ENCODE results near the gene PLXDC2. TPM values are rescaled to one million over a fixed set of nuclear protein-coding genes. Genes with fewer than 3 reads are reported as not detected.

The PLXDC2 gene
- total RNA-seq, 1 donor from 2014 or later, result 63.2 TPM

- DNase-seq, result peak; percentile 22
These were observed 95.7 kb downstream of the PLXDC2 start for GRCh38 chr10:19911886-19912285.

GRCh38 chr10:19913987-19914386 lies 97.8 kb downstream of the PLXDC2 start:
- no peak for DNase-seq

- DNase-seq, result no peak
These were observed 98.9 kb downstream of the PLXDC2 start for GRCh38 chr10:19915125-19915524.

GRCh38 chr10:19915816-19916215 lies 99.6 kb downstream of the PLXDC2 start:
- no peak for DNase-seq

- no peak for DNase-seq
These were observed 101.7 kb downstream of the PLXDC2 start for GRCh38 chr10:19917751-19918478.

GRCh38 chr10:19918794-19919193 lies 102.6 kb downstream of the PLXDC2 start:
- peak; percentile 47 for DNase-seq

GRCh38 chr10:19919671-19920070 lies 103.4 kb downstream of the PLXDC2 start:
- no peak for DNase-seq

GRCh38 chr10:19920075-19920726 lies 104.0 kb downstream of the PLXDC2 start:
- DNase-seq, result no peak

- peak; percentile 88 for DNase-seq
These were observed 105.3 kb downstream of the PLXDC2 start for GRCh38 chr10:19921300-19922140.

- DNase-seq, result peak; percentile 76
These were observed 106.2 kb downstream of the PLXDC2 start for GRCh38 chr10:19922236-19922963.

GRCh38 chr10:19925064-19925463 lies 108.8 kb downstream of the PLXDC2 start:
- no peak for DNase-seq

GRCh38 chr10:19928936-19929335 lies 112.7 kb downstream of the PLXDC2 start:
- DNase-seq, result no peak

- peak; percentile 13 for DNase-seq
These were observed 113.4 kb downstream of the PLXDC2 start for GRCh38 chr10:19929506-19930140.

- DNase-seq, result peak; percentile 76
These were observed 115.0 kb downstream of the PLXDC2 start for GRCh38 chr10:19930936-19931893.

- no peak for DNase-seq
These were observed 115.8 kb downstream of the PLXDC2 start for GRCh38 chr10:19931894-19932590.

- DNase-seq, result no peak
These were observed 116.7 kb downstream of the PLXDC2 start for GRCh38 chr10:19932806-19933371.

GRCh38 chr10:19933772-19934171 lies 117.5 kb downstream of the PLXDC2 start:
- no peak for DNase-seq

- no peak for DNase-seq
These were observed 118.9 kb downstream of the PLXDC2 start for GRCh38 chr10:19935176-19935575.

- DNase-seq, result no peak
These were observed 120.1 kb downstream of the PLXDC2 start for GRCh38 chr10:19936289-19936688.

GRCh38 chr10:19937989-19938388 lies 121.8 kb downstream of the PLXDC2 start:
- no peak for DNase-seq
